Measurements from ENCODE around the gene CHD1. TPM values are rescaled to one million over a fixed set of nuclear protein-coding genes. Genes with fewer than 3 reads are reported as not detected.

Gene CHD1
- total RNA-seq, 1 experiment from 2014 or later, result 52.5 TPM

GRCh38 chr5:98942847-98943246 lies 14.0 kb upstream of the CHD1 start:
- peaks cover 8% of the 10 kb centered on the region for H3K4me1 ChIP-seq
- POLR2A ChIA-PET, result no interaction called here

GRCh38 chr5:98941131-98941883 lies 12.5 kb upstream of the CHD1 start:
- Histone ChIP-seq H3K9me3 (no peaks in the 10 kb centered on the region), H3K4me1 (peaks cover 8% of the 10 kb centered on the region), H3K4me3 (ENCODE audit: low read depth, low read length) (no peak overlapping the region), H3K36me3 (ENCODE audit: control insufficient read depth, insufficient read depth, low read length) (no peaks in the 10 kb centered on the region), H3K27me3 (replicated peaks; ENCODE audit: control insufficient read depth, insufficient read depth, low read length) (no peaks in the 10 kb centered on the region)
- ChIA-PET POLR2A (interaction anchor here (0.6 kb wide), 1 partner anchor 43 kb away, joined by 10 read pairs; no protein-coding TSS in a partner anchor), CTCF (no interaction called here)
- no peak for DNase-seq
- intact Hi-C loops (cut with micrococcal nuclease; ENCODE audit: unreplicated experiment), result no loop called here
- H3K27me3 Mint-ChIP-seq (ENCODE audit: insufficient read depth, unreplicated experiment), result no peaks in the 10 kb centered on the region
- no peak for TF ChIP-seq CTCF (IDR thresholded peaks at IDR 0.05; ENCODE audit: insufficient read depth in 1 of 2, low read depth in 1 of 2, low read length in 1 of 2, severe bottlenecking in 1 of 2, unreplicated experiment in 1 of 2)
- no peak overlapping the region for H3K4me3 Mint-ChIP-seq (ENCODE audit: unreplicated experiment)
- no peaks in the 10 kb centered on the region for H3K9me3 Mint-ChIP-seq (ENCODE audit: unreplicated experiment)
- BruUV-seq (replicated peaks), result no TSS peak
- no peak overlapping the region for H3K27ac Mint-ChIP-seq (ENCODE audit: unreplicated experiment)
- H3K4me1 Mint-ChIP-seq (ENCODE audit: low read depth, unreplicated experiment), result no peaks in the 10 kb centered on the region
- H3K36me3 Mint-ChIP-seq (ENCODE audit: insufficient read depth, unreplicated experiment), result no peaks in the 10 kb centered on the region

More at GRCh38 chr5:98942847-98943246, 14.0 kb upstream of the CHD1 start:
- no peaks in the 10 kb centered on the region for H3K36me3 Mint-ChIP-seq (ENCODE audit: insufficient read depth, unreplicated experiment)
- CTCF ChIA-PET, result no interaction called here
- no peak for DNase-seq
- no peak overlapping the region for H3K27ac Mint-ChIP-seq (ENCODE audit: unreplicated experiment)
- no peak for TF ChIP-seq CTCF (IDR thresholded peaks at IDR 0.05; ENCODE audit: insufficient read depth in 1 of 2, low read depth in 1 of 2, low read length in 1 of 2, severe bottlenecking in 1 of 2, unreplicated experiment in 1 of 2)
- no peaks in the 10 kb centered on the region for H3K9me3 Mint-ChIP-seq (ENCODE audit: unreplicated experiment)
- no peaks in the 10 kb centered on the region for H3K27me3 Mint-ChIP-seq (ENCODE audit: insufficient read depth, unreplicated experiment)
- BruUV-seq (replicated peaks), result no TSS peak
- Histone ChIP-seq H3K4me3 (ENCODE audit: low read depth, low read length) (no peak overlapping the region), H3K36me3 (ENCODE audit: control insufficient read depth, insufficient read depth, low read length) (no peaks in the 10 kb centered on the region), H3K27me3 (replicated peaks; ENCODE audit: control insufficient read depth, insufficient read depth, low read length) (no peaks in the 10 kb centered on the region), H3K9me3 (no peaks in the 10 kb centered on the region)
- intact Hi-C loops (cut with micrococcal nuclease; ENCODE audit: unreplicated experiment), result no loop called here
- no peak overlapping the region for H3K4me3 Mint-ChIP-seq (ENCODE audit: unreplicated experiment)
- H3K4me1 Mint-ChIP-seq (ENCODE audit: low read depth, unreplicated experiment), result no peaks in the 10 kb centered on the region

GRCh38 chr5:98940581-98940980 lies 11.8 kb upstream of the CHD1 start:
- no peaks in the 10 kb centered on the region for H3K27me3 ChIP-seq (replicated peaks; ENCODE audit: control insufficient read depth, insufficient read depth, low read length)
- Mint-ChIP-seq H3K36me3 (ENCODE audit: insufficient read depth, unreplicated experiment) (no peaks in the 10 kb centered on the region), H3K27ac (ENCODE audit: unreplicated experiment) (no peak overlapping the region), H3K4me1 (ENCODE audit: low read depth, unreplicated experiment) (no peaks in the 10 kb centered on the region), H3K27me3 (ENCODE audit: insufficient read depth, unreplicated experiment) (no peaks in the 10 kb centered on the region), H3K4me3 (ENCODE audit: unreplicated experiment) (no peak overlapping the region), H3K9me3 (ENCODE audit: unreplicated experiment) (no peaks in the 10 kb centered on the region)
- ChIA-PET POLR2A (no interaction called here), CTCF (no interaction called here)
- BruUV-seq (replicated peaks), result no TSS peak
- no peaks in the 10 kb centered on the region for H3K36me3 ChIP-seq (ENCODE audit: control insufficient read depth, insufficient read depth, low read length)
- TF ChIP-seq CTCF (IDR thresholded peaks at IDR 0.05; ENCODE audit: insufficient read depth in 1 of 2, low read depth in 1 of 2, low read length in 1 of 2, severe bottlenecking in 1 of 2, unreplicated experiment in 1 of 2), result no peak
- H3K9me3 ChIP-seq, result no peaks in the 10 kb centered on the region
- no peak overlapping the region for H3K4me3 ChIP-seq (ENCODE audit: low read depth, low read length)
- peaks cover 8% of the 10 kb centered on the region for H3K4me1 ChIP-seq
- DNase-seq, result no peak
- intact Hi-C loops (cut with micrococcal nuclease; ENCODE audit: unreplicated experiment), result no loop called here

Data from Caco-2 (cell line).